HEK293T (cell line): ENCODE results near the gene BSPRY.

Source experiments
- BHLHE40 ChIP-seq: fragments of 450-650 bp; IDR thresholded peaks from 2 replicates; pipeline ENCODE4 v1.6.1; 2016; ENCODE audit warnings: mild to moderate bottlenecking, moderate library complexity, borderline replicate concordance
- FOXA1 ChIP-seq: fragments of 450-650 bp; IDR thresholded peaks from 2 replicates; pipeline ENCODE4 v1.6.1; 2016; ENCODE audit warnings: mild to moderate bottlenecking
- FOXM1 ChIP-seq: fragments of 450-650 bp; IDR thresholded peaks from 2 replicates; pipeline ENCODE4 v1.6.1; 2017; ENCODE audit warnings: mild to moderate bottlenecking, borderline replicate concordance
- SP1 ChIP-seq: fragments of 450-650 bp; IDR thresholded peaks from 2 replicates; pipeline ENCODE4 v1.6.1; 2017
- TARDBP ChIP-seq: fragments of 450-650 bp; IDR thresholded peaks from 2 replicates; pipeline ENCODE4 v1.6.1; 2016

DNA sequence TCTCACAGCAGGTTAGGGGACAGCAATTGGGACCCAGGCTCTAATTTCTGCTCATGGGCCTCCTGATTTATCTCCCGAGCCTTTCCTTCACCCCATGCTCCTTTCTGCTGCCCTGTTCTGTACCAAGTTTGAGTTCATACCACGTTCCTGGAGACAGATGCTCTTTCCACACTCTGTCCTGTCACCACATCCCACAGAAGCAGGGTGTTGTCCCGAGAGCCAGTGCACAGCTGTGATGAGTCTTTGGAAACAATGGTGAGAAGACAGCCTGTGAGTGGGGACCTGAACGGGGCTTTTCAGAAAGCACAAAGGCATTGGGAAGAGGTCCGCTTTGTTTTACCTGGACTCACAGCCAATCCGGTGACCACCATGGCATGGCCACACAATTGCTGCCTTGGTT lies 26.7 kb upstream of the BSPRY start:
- TF ChIP-seq SP1 (no peak), FOXA1 (no peak), FOXM1 (no peak), BHLHE40 (no peak), TARDBP (no peak)
